HepG2 (cell line): Measurements from ENCODE around the gene FURIN. TPM values are rescaled to one million over a fixed set of nuclear protein-coding genes. Genes with fewer than 3 reads are reported as not detected.

Experiments used
- AGO2 ChIP-seq: fragments of 200-400 bp; formaldehyde crosslinking; optimal IDR thresholded peaks from 2 replicates; pipeline ENCODE3; 2017; ENCODE audit warnings: mild to moderate bottlenecking, low read depth, low read length, moderate library complexity
- GPN1 ChIP-seq: sonication (generic); formaldehyde crosslinking; IDR thresholded peaks from 2 replicates; pipeline ENCODE4 v1.5.1; 2020; ENCODE audit warnings: missing genetic modification reagents, borderline replicate concordance
- HCFC1 ChIP-seq: fragments of 150-350 bp; IDR thresholded peaks from 2 replicates; pipeline ENCODE4 v1.6.1; 2014; ENCODE audit warnings: low read depth, low read length
- MXI1 ChIP-seq: IDR thresholded peaks from 3 replicates; pipeline ENCODE4 v1.6.1; 2012; ENCODE audit warnings: low read depth, low read length, inconsistent platforms, borderline replicate concordance
- STAT5B ChIP-seq: sonication (generic); formaldehyde crosslinking; IDR thresholded peaks from 2 replicates; pipeline ENCODE4 v1.4.0; 2020; ENCODE audit warnings: missing genetic modification reagents
- TBX2 ChIP-seq: sonication (generic); formaldehyde crosslinking; IDR thresholded peaks from 2 replicates; pipeline ENCODE4 v1.5.0; 2020; ENCODE audit warnings: missing genetic modification reagents, mild to moderate bottlenecking, borderline replicate concordance
- ZKSCAN8 ChIP-seq: IDR thresholded peaks from 2 replicates; pipeline ENCODE4 v1.6.1; 2016; ENCODE audit warnings: borderline replicate concordance, missing genetic modification reagents, missing compliant biosample characterization
- ZNF605 ChIP-seq: sonication (generic); formaldehyde crosslinking; IDR thresholded peaks from 2 replicates; pipeline ENCODE4 v1.8.0; 2022; ENCODE audit warnings: mild to moderate bottlenecking, missing genetic modification reagents
- ZNF678 ChIP-seq: sonication (generic); formaldehyde crosslinking; IDR thresholded peaks from 2 replicates; pipeline ENCODE4 v1.4.0; 2020; ENCODE audit warnings: mild to moderate bottlenecking, missing genetic modification reagents
- ZNF713 ChIP-seq: sonication (generic); formaldehyde crosslinking; IDR thresholded peaks from 2 replicates; pipeline ENCODE4 v1.4.0; 2020; ENCODE audit warnings: mild to moderate bottlenecking, missing genetic modification reagents
- polyA plus RNA-seq, 8 experiments: library from polyadenylated mRNA; depleted of rRNA in 3 of 8; stranded (reverse) in 7 of 8; unstranded in 1 of 8; fragments of >200 nt; fragmentation: Illumina TruSeq in 4 of 8; extraction: Trizol in 4 of 8; gene quantifications; 2 replicates each; pipeline versions ENCODE4 v1.2.1 to v1.2.3, GENCODE V29; 2011 to 2016; ENCODE audit warnings: low read depth in 4 of 8, missing spikeins in 1 of 8, mixed read lengths in 1 of 8; ENCODE audit not compliant: insufficient read depth in 1 of 8
- total RNA-seq, 5 experiments: library from RNA; depleted of rRNA; stranded (reverse); fragments of >200 nt; fragmentation: Illumina TruSeq; extraction: Trizol; gene quantifications; 2 replicates each; pipeline ENCODE4 v1.2.3, GENCODE V29; 2016; ENCODE audit warnings: low read depth in 1 of 5
- TF ChIP-seq, protein P1 (sequence below): IDR thresholded peaks from 2 replicates; pipeline ENCODE4 v1.6.1; 2016; ENCODE audit warnings: low read depth, borderline replicate concordance
- TF ChIP-seq, protein P2 (sequence below): sonication (generic); formaldehyde crosslinking; IDR thresholded peaks from 2 replicates; pipeline ENCODE4; 2020; ENCODE audit warnings: missing genetic modification reagents, mild to moderate bottlenecking, borderline replicate concordance
- TF ChIP-seq, protein P3 (sequence below): sonication (generic); formaldehyde crosslinking; IDR thresholded peaks from 2 replicates; pipeline ENCODE4 v1.4.0; 2020; ENCODE audit warnings: missing genetic modification reagents
- TF ChIP-seq, protein P4 (sequence below): sonication (generic); formaldehyde crosslinking; IDR thresholded peaks from 2 replicates; pipeline ENCODE4 v1.4.0; 2020; ENCODE audit warnings: missing genetic modification reagents
- TF ChIP-seq, protein P5 (sequence below): sonication (generic); formaldehyde crosslinking; IDR thresholded peaks from 2 replicates; pipeline ENCODE4 v1.4.0; 2020; ENCODE audit warnings: missing genetic modification reagents

Gene FURIN
- total and polyA plus RNA-seq, 2 of the 13 experiments (the other 11 are each of a cell fraction or from before 2014, with no cell fraction given): 15.2 to 17.4 TPM

DNA sequence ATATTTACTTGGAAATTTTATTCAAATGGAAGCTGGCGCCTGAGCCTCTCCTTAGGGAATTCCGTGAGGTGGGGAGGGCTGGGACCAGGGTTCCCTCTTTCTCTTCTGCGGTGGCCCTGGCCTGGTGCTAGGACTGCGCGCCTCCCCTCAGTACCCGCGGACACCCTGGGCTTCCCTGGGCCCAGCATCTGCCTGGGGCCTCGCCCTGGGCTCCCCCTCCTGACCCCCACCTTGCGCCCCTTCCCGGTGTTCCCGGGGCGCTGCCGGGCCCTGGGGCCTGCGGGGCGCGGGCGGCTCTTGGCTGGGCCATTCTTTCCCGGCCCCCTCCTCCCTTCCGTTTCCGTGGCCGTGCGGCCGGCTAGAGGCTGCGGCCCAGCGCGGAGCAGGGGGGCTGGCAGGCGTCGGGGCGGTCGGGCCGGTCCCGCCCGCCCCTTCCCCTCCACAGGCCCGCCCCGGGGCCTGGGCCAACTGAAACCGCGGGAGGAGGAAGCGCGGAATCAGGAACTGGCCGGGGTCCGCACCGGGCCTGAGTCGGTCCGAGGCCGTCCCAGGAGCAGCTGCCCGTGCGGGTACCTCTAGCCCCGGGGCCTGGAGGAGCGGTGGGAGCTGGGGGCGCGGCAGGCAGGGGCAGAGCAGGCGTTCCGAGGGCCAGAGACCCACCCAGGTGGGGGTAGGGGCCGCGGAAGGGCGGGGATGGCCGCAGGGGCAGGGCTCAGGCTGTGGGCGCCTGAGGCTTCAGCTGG, 15.8 kb downstream of the FURIN start, which contains the start of gene FES (continued):
- TF ChIP-seq, protein P1, sequence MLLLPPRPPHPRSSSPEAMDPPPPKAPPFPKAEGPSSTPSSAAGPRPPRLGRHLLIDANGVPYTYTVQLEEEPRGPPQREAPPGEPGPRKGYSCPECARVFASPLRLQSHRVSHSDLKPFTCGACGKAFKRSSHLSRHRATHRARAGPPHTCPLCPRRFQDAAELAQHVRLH (CRISPR knock-in tag): no peak
- TF ChIP-seq MXI1: no peak
- TF ChIP-seq GPN1 (CRISPR knock-in tag): no peak
- TF ChIP-seq STAT5B (CRISPR knock-in tag): no peak
- TF ChIP-seq, protein P2, sequence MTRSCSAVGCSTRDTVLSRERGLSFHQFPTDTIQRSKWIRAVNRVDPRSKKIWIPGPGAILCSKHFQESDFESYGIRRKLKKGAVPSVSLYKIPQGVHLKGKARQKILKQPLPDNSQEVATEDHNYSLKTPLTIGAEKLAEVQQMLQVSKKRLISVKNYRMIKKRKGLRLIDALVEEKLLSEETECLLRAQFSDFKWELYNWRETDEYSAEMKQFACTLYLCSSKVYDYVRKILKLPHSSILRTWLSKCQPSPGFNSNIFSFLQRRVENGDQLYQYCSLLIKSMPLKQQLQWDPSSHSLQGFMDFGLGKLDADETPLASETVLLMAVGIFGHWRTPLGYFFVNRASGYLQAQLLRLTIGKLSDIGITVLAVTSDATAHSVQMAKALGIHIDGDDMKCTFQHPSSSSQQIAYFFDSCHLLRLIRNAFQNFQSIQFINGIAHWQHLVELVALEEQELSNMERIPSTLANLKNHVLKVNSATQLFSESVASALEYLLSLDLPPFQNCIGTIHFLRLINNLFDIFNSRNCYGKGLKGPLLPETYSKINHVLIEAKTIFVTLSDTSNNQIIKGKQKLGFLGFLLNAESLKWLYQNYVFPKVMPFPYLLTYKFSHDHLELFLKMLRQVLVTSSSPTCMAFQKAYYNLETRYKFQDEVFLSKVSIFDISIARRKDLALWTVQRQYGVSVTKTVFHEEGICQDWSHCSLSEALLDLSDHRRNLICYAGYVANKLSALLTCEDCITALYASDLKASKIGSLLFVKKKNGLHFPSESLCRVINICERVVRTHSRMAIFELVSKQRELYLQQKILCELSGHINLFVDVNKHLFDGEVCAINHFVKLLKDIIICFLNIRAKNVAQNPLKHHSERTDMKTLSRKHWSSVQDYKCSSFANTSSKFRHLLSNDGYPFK: no peak
- peak; percentile 43 for TF ChIP-seq AGO2
- TF ChIP-seq, protein P3, sequence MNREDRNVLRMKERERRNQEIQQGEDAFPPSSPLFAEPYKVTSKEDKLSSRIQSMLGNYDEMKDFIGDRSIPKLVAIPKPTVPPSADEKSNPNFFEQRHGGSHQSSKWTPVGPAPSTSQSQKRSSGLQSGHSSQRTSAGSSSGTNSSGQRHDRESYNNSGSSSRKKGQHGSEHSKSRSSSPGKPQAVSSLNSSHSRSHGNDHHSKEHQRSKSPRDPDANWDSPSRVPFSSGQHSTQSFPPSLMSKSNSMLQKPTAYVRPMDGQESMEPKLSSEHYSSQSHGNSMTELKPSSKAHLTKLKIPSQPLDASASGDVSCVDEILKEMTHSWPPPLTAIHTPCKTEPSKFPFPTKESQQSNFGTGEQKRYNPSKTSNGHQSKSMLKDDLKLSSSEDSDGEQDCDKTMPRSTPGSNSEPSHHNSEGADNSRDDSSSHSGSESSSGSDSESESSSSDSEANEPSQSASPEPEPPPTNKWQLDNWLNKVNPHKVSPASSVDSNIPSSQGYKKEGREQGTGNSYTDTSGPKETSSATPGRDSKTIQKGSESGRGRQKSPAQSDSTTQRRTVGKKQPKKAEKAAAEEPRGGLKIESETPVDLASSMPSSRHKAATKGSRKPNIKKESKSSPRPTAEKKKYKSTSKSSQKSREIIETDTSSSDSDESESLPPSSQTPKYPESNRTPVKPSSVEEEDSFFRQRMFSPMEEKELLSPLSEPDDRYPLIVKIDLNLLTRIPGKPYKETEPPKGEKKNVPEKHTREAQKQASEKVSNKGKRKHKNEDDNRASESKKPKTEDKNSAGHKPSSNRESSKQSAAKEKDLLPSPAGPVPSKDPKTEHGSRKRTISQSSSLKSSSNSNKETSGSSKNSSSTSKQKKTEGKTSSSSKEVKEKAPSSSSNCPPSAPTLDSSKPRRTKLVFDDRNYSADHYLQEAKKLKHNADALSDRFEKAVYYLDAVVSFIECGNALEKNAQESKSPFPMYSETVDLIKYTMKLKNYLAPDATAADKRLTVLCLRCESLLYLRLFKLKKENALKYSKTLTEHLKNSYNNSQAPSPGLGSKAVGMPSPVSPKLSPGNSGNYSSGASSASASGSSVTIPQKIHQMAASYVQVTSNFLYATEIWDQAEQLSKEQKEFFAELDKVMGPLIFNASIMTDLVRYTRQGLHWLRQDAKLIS (CRISPR knock-in tag): no peak
- no peak for TF ChIP-seq HCFC1
- TF ChIP-seq, protein P4, sequence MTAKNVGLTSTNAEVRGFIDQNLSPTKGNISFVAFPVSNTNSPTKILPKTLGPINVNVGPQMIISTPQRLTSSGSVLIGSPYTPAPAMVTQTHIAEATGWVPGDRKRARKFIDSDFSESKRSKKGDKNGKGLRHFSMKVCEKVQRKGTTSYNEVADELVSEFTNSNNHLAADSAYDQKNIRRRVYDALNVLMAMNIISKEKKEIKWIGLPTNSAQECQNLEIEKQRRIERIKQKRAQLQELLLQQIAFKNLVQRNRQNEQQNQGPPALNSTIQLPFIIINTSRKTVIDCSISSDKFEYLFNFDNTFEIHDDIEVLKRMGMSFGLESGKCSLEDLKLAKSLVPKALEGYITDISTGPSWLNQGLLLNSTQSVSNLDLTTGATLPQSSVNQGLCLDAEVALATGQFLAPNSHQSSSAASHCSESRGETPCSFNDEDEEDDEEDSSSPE: 0 out of 2 replicates have a peak, but pooled peaks have one; percentile 13
- TF ChIP-seq ZNF678 (CRISPR knock-in tag): no peak
- no peak for TF ChIP-seq ZKSCAN8 (CRISPR knock-in tag)
- no peak for TF ChIP-seq ZNF713 (CRISPR knock-in tag)
- TF ChIP-seq, protein P5, sequence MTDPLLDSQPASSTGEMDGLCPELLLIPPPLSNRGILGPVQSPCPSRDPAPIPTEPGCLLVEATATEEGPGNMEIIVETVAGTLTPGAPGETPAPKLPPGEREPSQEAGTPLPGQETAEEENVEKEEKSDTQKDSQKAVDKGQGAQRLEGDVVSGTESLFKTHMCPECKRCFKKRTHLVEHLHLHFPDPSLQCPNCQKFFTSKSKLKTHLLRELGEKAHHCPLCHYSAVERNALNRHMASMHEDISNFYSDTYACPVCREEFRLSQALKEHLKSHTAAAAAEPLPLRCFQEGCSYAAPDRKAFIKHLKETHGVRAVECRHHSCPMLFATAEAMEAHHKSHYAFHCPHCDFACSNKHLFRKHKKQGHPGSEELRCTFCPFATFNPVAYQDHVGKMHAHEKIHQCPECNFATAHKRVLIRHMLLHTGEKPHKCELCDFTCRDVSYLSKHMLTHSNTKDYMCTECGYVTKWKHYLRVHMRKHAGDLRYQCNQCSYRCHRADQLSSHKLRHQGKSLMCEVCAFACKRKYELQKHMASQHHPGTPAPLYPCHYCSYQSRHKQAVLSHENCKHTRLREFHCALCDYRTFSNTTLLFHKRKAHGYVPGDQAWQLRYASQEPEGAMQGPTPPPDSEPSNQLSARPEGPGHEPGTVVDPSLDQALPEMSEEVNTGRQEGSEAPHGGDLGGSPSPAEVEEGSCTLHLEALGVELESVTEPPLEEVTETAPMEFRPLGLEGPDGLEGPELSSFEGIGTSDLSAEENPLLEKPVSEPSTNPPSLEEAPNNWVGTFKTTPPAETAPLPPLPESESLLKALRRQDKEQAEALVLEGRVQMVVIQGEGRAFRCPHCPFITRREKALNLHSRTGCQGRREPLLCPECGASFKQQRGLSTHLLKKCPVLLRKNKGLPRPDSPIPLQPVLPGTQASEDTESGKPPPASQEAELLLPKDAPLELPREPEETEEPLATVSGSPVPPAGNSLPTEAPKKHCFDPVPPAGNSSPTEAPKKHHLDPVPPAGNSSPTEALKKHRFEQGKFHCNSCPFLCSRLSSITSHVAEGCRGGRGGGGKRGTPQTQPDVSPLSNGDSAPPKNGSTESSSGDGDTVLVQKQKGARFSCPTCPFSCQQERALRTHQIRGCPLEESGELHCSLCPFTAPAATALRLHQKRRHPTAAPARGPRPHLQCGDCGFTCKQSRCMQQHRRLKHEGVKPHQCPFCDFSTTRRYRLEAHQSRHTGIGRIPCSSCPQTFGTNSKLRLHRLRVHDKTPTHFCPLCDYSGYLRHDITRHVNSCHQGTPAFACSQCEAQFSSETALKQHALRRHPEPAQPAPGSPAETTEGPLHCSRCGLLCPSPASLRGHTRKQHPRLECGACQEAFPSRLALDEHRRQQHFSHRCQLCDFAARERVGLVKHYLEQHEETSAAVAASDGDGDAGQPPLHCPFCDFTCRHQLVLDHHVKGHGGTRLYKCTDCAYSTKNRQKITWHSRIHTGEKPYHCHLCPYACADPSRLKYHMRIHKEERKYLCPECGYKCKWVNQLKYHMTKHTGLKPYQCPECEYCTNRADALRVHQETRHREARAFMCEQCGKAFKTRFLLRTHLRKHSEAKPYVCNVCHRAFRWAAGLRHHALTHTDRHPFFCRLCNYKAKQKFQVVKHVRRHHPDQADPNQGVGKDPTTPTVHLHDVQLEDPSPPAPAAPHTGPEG (CRISPR knock-in tag): peak; percentile 40; the same call in 1 of the 2 replicates
- no peak for TF ChIP-seq ZNF605
- no peak for TF ChIP-seq TBX2 (CRISPR knock-in tag)
